PC-9 (cell line): ENCODE measurements around the gene NIBAN1. TPM values are rescaled to one million over a fixed set of nuclear protein-coding genes. Genes with fewer than 3 reads are reported as not detected.

Experiments
- BruUV-seq: library from RNA; stranded (reverse); fragments of 400-500 nt; replicated peaks from 2 replicates; lab custom pipeline; 2021; lab: Mats Ljungman, UMichigan
- CTCF ChIA-PET: fragments of 300-600 bp; sonication (Branson Sonifier 250); formaldehyde crosslinking; loops from one replicate; lab custom pipeline; 2022; ENCODE audit warnings: antibody characterized with exemption; lab: Charles Lee
- POLR2A ChIA-PET: fragments of 300-600 bp; sonication (Branson Sonifier 250); formaldehyde crosslinking; loops from one replicate; lab custom pipeline; 2022; ENCODE audit warnings: antibody characterized with exemption; ENCODE audit not compliant: unreplicated experiment; lab: Charles Lee
- DNase-seq, 2 experiments: peaks; one replicate each; pipeline versions ENCODE4 v3.0.0 to v3.0.0-alpha.2; 2015 to 2022; ENCODE audit warnings: mixed read lengths in 1 of 2
- H2AFZ ChIP-seq: fragments of 200-600 bp; sonication (generic); 2 replicates; pipeline ENCODE4 v1.8.1; 2017; ENCODE audit warnings: antibody characterized with exemption
- H3F3A ChIP-seq: fragments of 200-600 bp; sonication (generic); 2 replicates; pipeline ENCODE4 v1.8.1; 2017; ENCODE audit warnings: antibody characterized with exemption, mild to moderate bottlenecking, low read depth; ENCODE audit not compliant: insufficient read depth
- H3K27ac ChIP-seq: fragments of 200-600 bp; sonication (generic); 2 replicates; pipeline ENCODE4 v1.6.1; 2016; ENCODE audit warnings: mixed run types
- H3K27me3 ChIP-seq: fragments of 200-600 bp; sonication (generic); 2 replicates; pipeline ENCODE4 v1.6.1; 2016; ENCODE audit warnings: low read depth, mixed run types; ENCODE audit not compliant: insufficient read depth
- H3K36me3 ChIP-seq: fragments of 200-600 bp; sonication (generic); 2 replicates; pipeline ENCODE4 v1.6.1; 2016; ENCODE audit warnings: low read depth, mixed run types
- H3K4me1 ChIP-seq: fragments of 200-600 bp; sonication (generic); replicated peaks from 2 replicates; pipeline ENCODE4 v1.6.1; 2016; ENCODE audit warnings: mixed run types; ENCODE audit not compliant: insufficient read depth
- H3K4me2 ChIP-seq: fragments of 200-600 bp; sonication (generic); 2 replicates; pipeline ENCODE4 v1.6.1; 2017; ENCODE audit warnings: mixed run types
- H3K4me3 ChIP-seq: fragments of 200-600 bp; sonication (generic); 2 replicates; pipeline ENCODE4 v1.6.1; 2016; ENCODE audit warnings: mixed run types
- H3K79me2 ChIP-seq: fragments of 200-600 bp; sonication (generic); 2 replicates; pipeline ENCODE4 v1.6.1; 2017; ENCODE audit warnings: low read depth, mixed run types
- H3K9me2 ChIP-seq: fragments of 200-600 bp; sonication (generic); 2 replicates; pipeline ENCODE4 v1.8.1; 2017; ENCODE audit warnings: mild to moderate bottlenecking; ENCODE audit not compliant: insufficient read depth
- H3K9me3 ChIP-seq: fragments of 200-600 bp; sonication (generic); 2 replicates; pipeline ENCODE4 v1.8.1; 2016; ENCODE audit warnings: low read depth; ENCODE audit not compliant: insufficient read depth
- H4K20me1 ChIP-seq: fragments of 200-600 bp; sonication (generic); 2 replicates; pipeline ENCODE4 v1.8.1; 2017; ENCODE audit not compliant: insufficient read depth
- CTCF ChIP-seq: fragments of 200-600 bp; sonication (generic); conservative IDR thresholded peaks from 2 replicates; pipeline ENCODE4 v1.6.1; 2017; ENCODE audit warnings: mixed run types, antibody characterized with exemption, mild to moderate bottlenecking, moderate library complexity
- EZH2 ChIP-seq: fragments of 200-600 bp; sonication (generic); IDR thresholded peaks from 2 replicates; pipeline ENCODE4 v1.8.0; 2017; ENCODE audit warnings: antibody characterized with exemption, low read depth
- intact Hi-C: fragments of 100-400 bp; cut with micrococcal nuclease; formaldehyde crosslinking; loops from one replicate; pipeline ENCODE4 v1.10.0; 2022; ENCODE audit not compliant: unreplicated experiment
- total RNA-seq: library from RNA; stranded (reverse); gene quantifications from 2 replicates; pipeline ENCODE4 v1.2.3, GENCODE V29; 2021

NIBAN1 gene
- total RNA-seq, 1 experiment from 2014 or later: 29.3 TPM

DNA sequence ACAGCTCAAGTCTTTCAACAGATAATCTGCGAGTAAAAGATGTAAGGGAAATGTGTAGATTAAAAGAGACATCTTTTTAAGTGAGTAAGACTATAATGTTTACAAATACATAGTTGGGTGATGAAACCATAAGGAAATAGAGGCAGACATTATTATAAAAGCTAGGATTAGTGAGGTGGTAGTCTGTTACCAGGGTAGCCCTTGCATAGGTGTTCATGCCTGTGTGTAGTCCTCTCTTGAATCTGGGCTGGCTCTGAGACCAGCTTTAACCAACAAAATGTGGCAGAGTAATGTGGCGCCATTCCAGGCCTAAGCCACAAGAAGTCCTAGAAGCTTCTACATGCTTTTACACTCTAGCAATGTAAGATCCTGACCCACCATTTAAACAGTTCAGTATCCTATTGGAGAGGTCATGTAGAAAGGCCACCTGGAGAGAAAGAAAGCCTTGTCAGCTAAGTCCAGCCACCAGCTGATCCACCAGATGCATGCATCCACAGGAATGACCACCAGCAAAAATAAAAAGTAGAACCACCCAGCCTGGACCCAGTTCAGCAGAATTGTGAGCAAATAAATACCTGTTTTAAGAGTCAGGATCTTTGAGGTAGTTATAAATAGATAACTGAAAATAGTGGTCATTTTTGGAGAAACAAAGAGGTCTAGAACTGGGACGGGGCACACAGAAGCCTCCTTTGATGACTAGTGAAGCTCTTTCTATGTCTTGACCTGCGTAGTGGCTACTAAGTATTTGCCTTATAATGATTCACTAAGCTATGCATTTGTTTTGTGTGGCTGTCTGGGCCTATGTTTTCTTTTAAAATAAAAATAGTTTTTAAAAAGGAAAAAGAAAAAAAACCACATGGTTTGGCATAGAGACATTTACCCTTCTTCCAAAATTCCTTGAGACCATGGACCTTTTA lies 8.1 kb downstream of the NIBAN1 start:
- Histone ChIP-seq H4K20me1 (no peaks in the 10 kb centered on the region), H3K79me2 (no peaks in the 10 kb centered on the region), H3K4me1 (0 out of 2 replicates have a peak, but pooled peaks cover 4% of the 10 kb centered on the region), H3K9me2 (no peaks in the 10 kb centered on the region), H3K4me2 (no peak overlapping the region), H3K9me3 (no peaks in the 10 kb centered on the region), H3K27ac (no peak overlapping the region), H3K27me3 (no peaks in the 10 kb centered on the region), H3K36me3 (no peaks in the 10 kb centered on the region), H3F3A (no peaks in the 10 kb centered on the region), H3K4me3 (no peak overlapping the region), H2AFZ (no peak overlapping the region)
- ChIA-PET POLR2A (no interaction called here), CTCF (interaction anchor here (0.6 kb wide), 1 partner anchor 895 kb away, joined by 5 read pairs; no protein-coding TSS in a partner anchor)
- no TSS peak for BruUV-seq
- intact Hi-C loops: no loop called here
- TF ChIP-seq EZH2 (no peak), CTCF (no peak)
- no peak for DNase-seq

DNA sequence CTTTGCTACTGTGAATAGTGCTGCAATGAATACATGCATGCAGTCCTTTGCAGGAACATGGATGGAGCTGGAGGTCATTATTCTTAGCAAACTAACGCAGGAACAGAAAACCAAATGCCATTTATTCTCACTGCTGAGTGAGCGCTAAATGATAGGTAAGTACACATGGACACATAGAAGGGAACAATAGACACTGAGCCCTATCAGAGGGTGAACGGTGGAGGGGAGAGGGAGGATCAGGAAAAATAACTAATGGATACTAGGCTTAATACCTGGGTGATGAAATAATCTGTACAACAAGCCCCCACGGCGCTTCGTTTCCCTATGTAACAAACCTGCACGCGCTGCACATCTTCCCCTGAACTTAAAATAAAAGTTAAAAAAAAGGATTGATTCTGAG lies 8.9 kb downstream of the NIBAN1 start:
- Histone ChIP-seq H3K36me3 (no peaks in the 10 kb centered on the region), H3K27ac (no peak overlapping the region), H3K4me3 (no peak overlapping the region), H4K20me1 (no peaks in the 10 kb centered on the region), H3F3A (no peaks in the 10 kb centered on the region), H2AFZ (no peak overlapping the region), H3K79me2 (no peaks in the 10 kb centered on the region), H3K9me2 (no peaks in the 10 kb centered on the region), H3K9me3 (no peaks in the 10 kb centered on the region), H3K27me3 (no peaks in the 10 kb centered on the region), H3K4me1 (no peaks in the 10 kb centered on the region), H3K4me2 (no peak overlapping the region)
- no peak for TF ChIP-seq EZH2
- ChIA-PET CTCF (interaction anchor here (0.6 kb wide), 1 partner anchor 895 kb away, joined by 5 read pairs; no protein-coding TSS in a partner anchor), POLR2A (no interaction called here)
- intact Hi-C loops: no loop called here
- no TSS peak for BruUV-seq
- DNase-seq: no peak

GRCh38 chr1:184959626-184960025 lies 14.7 kb downstream of the NIBAN1 start:
- Histone ChIP-seq H3K4me3 (no peak overlapping the region), H2AFZ (no peak overlapping the region), H3K9me3 (no peaks in the 10 kb centered on the region), H3K4me2 (no peak overlapping the region), H4K20me1 (no peaks in the 10 kb centered on the region), H3K27ac (no peak overlapping the region), H3K79me2 (no peaks in the 10 kb centered on the region), H3K36me3 (no peaks in the 10 kb centered on the region), H3F3A (no peaks in the 10 kb centered on the region), H3K9me2 (no peaks in the 10 kb centered on the region), H3K27me3 (no peaks in the 10 kb centered on the region), H3K4me1 (peaks cover 3% of the 10 kb centered on the region)
- no peak for TF ChIP-seq EZH2
- TF ChIP-seq CTCF: no peak
- no peak for DNase-seq
- CTCF ChIA-PET: no interaction called here
- no TSS peak for BruUV-seq
- POLR2A ChIA-PET: interaction anchor here (0.7 kb wide), 1 partner anchor 265 kb away, joined by 4 read pairs; no protein-coding TSS in a partner anchor
- intact Hi-C loops: no loop called here
